Subcutaneous adipose tissue (tissue), 4 donors: Measurements from ENCODE around the gene PDCL2. TPM values are rescaled to one million over a fixed set of nuclear protein-coding genes. Genes with fewer than 3 reads are reported as not detected.

Source experiments
- total RNA-seq, 4 donors: library from RNA; depleted of rRNA; stranded (reverse); fragments of >200 nt; gene quantifications; one replicate each; pipeline ENCODE4 v1.1.0, GENCODE V29; 2016
- TF ChIP-seq, protein P1 (sequence below): fragments of 450-650 bp; IDR thresholded peaks from one replicate; pipeline ENCODE4 v1.5.1; 2016; ENCODE audit warnings: low read depth, mild to moderate bottlenecking, control low read depth, antibody characterized with exemption, moderate library complexity

Gene PDCL2
- total RNA-seq, 4 donors from 2014 or later: not detected

DNA sequence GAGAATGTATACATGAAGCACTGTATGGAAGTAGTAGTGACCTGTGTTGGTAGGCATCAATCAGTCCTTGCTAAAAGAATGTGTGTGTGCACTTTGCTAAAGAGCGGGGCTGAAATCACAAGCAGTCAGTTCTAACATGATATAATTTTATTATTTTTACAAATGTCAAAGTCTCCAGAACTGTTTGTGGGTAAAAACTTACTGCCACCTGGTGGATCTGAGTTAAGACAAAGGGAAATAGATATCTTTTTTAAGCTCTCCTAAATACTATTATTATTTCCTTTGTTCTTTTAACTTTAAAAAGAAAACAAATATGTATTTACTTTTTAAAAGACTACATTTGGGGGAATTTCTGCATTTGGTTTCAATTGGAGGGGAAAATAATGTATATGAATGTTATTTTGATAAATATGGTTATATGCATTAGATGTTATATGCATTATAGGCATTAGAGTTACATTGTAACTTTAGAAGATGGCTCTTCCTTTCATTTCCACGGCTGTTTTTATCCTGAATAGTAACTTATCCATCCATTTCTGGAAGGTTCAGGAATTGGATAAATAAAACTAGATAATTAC is 37.5 kb downstream of the PDCL2 start:
- TF ChIP-seq, protein P1, sequence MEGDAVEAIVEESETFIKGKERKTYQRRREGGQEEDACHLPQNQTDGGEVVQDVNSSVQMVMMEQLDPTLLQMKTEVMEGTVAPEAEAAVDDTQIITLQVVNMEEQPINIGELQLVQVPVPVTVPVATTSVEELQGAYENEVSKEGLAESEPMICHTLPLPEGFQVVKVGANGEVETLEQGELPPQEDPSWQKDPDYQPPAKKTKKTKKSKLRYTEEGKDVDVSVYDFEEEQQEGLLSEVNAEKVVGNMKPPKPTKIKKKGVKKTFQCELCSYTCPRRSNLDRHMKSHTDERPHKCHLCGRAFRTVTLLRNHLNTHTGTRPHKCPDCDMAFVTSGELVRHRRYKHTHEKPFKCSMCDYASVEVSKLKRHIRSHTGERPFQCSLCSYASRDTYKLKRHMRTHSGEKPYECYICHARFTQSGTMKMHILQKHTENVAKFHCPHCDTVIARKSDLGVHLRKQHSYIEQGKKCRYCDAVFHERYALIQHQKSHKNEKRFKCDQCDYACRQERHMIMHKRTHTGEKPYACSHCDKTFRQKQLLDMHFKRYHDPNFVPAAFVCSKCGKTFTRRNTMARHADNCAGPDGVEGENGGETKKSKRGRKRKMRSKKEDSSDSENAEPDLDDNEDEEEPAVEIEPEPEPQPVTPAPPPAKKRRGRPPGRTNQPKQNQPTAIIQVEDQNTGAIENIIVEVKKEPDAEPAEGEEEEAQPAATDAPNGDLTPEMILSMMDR: no peak

DNA sequence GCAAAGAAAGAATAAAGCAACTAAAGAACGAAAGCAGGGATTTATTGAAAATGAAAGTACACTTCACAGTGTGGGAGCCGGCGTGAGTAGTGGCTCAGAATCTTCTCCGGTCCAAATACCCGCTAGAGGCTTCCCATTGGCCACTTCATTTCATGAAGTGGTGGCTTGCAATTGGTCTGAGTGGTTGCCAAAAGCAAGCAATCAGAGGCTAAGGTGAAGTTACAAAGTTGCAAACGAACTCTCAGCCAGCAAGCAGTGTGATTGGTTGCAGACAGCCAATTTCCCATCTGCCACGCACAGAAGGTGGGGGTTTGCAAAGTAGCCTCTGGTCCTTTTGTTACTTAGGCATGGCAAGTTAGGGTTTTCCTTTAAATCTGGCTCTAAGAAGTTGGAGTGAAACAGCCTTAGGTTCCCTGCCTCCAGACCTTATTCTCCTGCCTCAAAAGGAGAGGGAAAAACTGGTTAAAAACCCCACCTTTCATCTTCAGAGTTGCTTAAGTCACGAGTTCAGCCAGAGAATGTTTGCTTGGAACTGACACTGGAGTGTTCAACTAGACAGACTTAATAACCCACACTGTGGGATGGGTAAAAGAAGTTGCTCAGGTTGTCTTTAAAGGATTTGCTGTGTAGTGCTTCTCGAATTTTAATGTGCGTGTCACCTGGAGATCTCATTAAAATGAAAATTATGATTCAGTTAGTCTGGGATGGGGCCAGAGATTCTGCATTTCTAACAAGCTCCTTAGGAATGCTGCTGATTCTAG is 38.4 kb downstream of the PDCL2 start:
- TF ChIP-seq, protein P1: no peak

DNA sequence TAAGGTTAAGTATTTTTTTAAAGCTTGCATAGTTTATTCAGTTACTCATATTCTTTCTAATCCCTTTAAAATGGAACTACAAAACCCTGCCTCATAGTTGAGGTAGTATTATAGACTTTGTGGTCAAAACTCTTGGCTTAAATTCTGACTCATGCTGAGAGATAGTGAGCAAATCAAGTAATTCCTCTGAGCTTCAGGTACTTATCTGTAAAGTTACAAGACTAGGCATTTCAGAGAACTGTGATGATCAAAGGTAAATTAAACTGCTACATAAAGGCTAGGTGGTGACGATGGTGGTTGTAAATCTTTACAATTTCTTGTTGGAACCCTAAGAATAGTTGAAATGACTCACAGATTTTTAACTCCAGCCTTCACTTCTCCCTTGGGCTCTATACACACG is 42.2 kb downstream of the PDCL2 start:
- TF ChIP-seq, protein P1: no peak

DNA sequence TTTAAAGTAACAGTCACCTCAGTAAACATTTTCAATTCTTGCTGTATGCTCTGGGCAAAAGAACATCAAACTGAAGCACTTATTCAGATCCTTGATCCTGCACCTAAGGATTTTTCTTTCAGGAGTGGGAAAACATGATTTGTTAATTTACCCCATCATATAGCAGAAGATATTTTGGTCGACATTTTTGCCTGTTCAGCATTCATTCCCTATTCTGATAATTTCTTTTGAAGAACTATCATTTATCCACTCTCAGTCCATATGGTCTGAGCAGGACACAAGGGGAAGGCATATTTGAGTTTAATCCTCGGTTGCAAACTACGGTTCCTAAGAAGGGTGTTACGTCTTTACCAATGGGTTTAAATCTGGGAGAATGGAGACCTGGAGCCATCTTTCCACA is 44.1 kb downstream of the PDCL2 start:
- TF ChIP-seq, protein P1: no peak

DNA sequence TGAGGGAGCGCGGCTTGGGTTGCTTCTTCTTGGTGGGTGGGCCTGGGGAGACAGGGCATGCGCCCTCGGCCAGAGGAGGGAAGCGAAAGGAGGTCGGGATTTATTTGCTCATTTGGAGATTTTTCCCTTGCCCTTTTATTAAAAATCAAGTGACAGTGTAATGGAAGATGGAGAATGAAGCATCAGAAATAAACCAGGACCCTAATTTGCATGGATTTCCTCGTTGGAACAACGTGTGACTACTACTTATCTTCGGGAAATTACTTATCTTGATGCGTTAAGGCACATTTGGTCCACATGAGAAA is 44.6 kb downstream of the PDCL2 start:
- TF ChIP-seq, protein P1: no peak

DNA sequence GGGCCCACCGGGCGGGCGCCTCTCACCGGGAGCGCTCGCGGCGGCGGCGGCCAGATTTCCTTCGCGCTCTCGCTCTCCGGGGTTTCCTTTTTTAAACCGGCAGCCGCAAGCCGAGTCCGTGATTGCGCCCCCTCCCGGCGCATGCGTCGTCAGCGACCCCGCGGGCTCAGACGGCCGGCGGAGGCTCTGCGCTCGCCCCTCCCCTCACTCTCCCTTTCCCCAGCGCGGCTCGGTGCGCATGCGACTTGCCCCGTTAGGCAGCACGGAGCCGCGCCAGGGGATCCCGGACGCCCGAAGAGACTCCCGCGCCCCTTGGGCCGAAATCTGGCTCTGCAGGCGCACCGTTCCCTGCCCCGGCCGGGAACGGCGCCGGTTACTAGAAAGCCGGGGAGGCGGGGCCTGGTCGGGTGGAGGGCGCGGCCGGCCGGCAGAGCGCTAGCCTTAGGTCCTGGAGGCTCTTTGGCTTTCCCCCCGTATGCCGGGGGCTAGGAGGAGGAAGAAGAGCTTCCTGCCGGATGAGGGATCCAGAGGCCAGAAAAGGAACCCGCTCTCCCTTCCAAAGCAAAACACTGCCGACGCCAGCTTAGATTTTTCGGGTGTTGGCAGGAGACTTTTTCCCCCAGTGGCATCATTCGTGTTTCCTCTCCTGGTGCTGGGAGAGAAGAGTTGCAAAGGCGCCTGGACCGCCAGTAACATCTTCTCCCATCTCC is 45.1 kb downstream of the PDCL2 start, which contains the start of gene CLOCK:
Gene CLOCK (minus strand): TSS at position 154 of the 710 bp plus-strand sequence. CDS start 64,124 bp downstream, outside the sequence.
- TF ChIP-seq, protein P1: no peak

DNA sequence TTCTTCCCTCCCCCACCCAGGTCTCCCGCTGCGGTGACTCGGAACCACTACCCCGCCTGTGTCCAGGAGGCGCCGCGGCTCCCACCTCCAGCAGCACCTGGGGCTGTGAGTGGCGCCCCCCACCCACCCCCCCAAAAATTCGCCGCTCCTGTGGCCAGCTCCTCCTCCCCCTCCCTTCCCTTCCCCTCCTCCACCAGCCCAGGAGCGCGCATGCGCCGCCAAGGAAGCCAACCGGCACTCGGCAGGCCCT is 45.6 kb downstream of the PDCL2 start:
- TF ChIP-seq, protein P1: no peak
